Prostate gland (tissue), 2 donors: Measurements from ENCODE around the gene SLC6A20. TPM values are rescaled to one million over a fixed set of nuclear protein-coding genes. Genes with fewer than 3 reads are reported as not detected.

Source experiments
- DNase-seq: peaks from one replicate; pipeline ENCODE4 v3.0.0-alpha.2; 2019; ENCODE audit warnings: low spot score
- H3K27ac ChIP-seq, 2 donors: fragments of 200-600 bp; sonication (generic); 2 replicates each; pipeline ENCODE4 v1.5.1; 2017 to 2019
- H3K27me3 ChIP-seq: fragments of 200-600 bp; sonication (generic); replicated peaks from 2 replicates; pipeline ENCODE4 v1.5.1; 2019; ENCODE audit not compliant: insufficient read depth
- H3K36me3 ChIP-seq, 2 donors: fragments of 200-600 bp; sonication (generic); 1 replicate in 1 of 2; 2 replicates in 1 of 2; pipeline versions ENCODE4 v1.5.1 to v1.8.1; 2017 to 2019
- H3K4me1 ChIP-seq: fragments of 200-600 bp; sonication (generic); replicated peaks from 2 replicates; pipeline ENCODE4 v1.5.1; 2019
- H3K4me3 ChIP-seq, 2 donors: fragments of 200-600 bp; sonication (generic); 2 replicates each; pipeline ENCODE4 v1.5.1; 2017 to 2019
- H3K9me3 ChIP-seq: fragments of 200-600 bp; sonication (generic); 2 replicates; pipeline ENCODE4 v1.5.1; 2017
- POLR2A ChIP-seq: fragments of 450-650 bp; IDR thresholded peaks from one replicate; pipeline ENCODE4 v1.6.1; 2016; ENCODE audit warnings: antibody characterized with exemption, mild to moderate bottlenecking
- POLR2AphosphoS5 ChIP-seq: sonication (generic); formaldehyde crosslinking; IDR thresholded peaks from one replicate; pipeline ENCODE4 v1.6.1; 2017; ENCODE audit warnings: antibody characterized with exemption
- WGBS: methylation state at CpG from one replicate; pipeline ENCODE4 v1.1.5; 2018; 5-methylcytosine and 5-hydroxymethylcytosine counted together
- intact Hi-C: fragments of 100-400 bp; cut with DNase I; formaldehyde crosslinking; loops from one replicate; pipeline ENCODE4 v1.14.2; 2022
- total RNA-seq, 2 donors: library from RNA; depleted of rRNA; stranded (reverse); fragments of >200 nt; gene quantifications; one replicate each; pipeline ENCODE4 v1.1.0, GENCODE V29; 2016
- TF ChIP-seq, protein P1 (sequence below), 4 experiments: fragments of 200-600 bp in 2 of 4; fragments of 450-650 bp in 2 of 4; sonication (generic) in 2 of 4; IDR thresholded peaks; 1 replicate in 3 of 4; 2 replicates in 1 of 4; pipeline ENCODE4 v1.5.1; 2016 to 2019; ENCODE audit warnings: antibody characterized with exemption in 4 of 4, mild to moderate bottlenecking in 2 of 4, moderate library complexity in 2 of 4

Gene SLC6A20
- total RNA-seq, 2 donors from 2014 or later = 1.6 TPM; not detected in 1

DNA sequence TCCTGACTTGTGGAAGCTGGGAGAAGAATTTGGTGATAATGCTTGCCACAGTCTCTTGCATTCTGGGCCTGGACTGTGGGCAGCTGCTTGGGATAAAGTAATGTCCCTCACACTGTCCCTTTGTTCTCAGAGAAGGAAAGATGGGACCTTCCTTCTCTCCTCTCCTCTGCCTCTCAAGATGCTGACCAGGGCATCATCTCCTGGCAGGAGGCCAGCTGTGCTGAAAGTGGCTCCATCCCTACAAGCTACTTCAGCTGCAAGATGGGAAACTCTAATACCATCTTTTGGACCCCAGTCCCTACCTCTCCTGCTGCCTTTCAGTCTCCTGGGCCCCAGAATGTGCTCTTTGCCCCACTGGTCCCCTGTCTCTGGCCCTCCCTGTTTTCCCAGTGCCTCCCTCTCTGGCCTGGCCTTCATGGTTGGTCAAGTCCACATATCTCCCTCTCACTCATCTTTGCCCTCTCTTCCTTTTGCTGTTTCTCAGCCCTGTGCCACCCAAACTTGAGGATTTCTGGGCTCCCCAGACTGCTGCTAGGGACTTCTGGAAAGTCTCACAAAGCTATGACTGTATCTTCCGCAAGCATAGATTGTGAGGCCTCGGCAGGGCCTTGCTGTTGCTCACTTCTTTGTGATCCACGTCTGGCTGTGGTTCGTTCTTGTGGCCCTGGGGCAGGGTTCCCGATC, 7.1 kb upstream of the SLC6A20 start:
- 92% methylated on average over 5 of the region's 5 CpGs for WGBS
- Histone ChIP-seq H3K27me3 (no peaks in the 10 kb centered on the region), H3K4me3 (no peak overlapping the region), H3K4me1 (no peaks in the 10 kb centered on the region), H3K27ac (no peak overlapping the region), H3K9me3 (no peaks in the 10 kb centered on the region), H3K36me3 (no peaks in the 10 kb centered on the region)
- no peak for TF ChIP-seq POLR2AphosphoS5
- TF ChIP-seq POLR2A = no peak
- TF ChIP-seq, protein P1, sequence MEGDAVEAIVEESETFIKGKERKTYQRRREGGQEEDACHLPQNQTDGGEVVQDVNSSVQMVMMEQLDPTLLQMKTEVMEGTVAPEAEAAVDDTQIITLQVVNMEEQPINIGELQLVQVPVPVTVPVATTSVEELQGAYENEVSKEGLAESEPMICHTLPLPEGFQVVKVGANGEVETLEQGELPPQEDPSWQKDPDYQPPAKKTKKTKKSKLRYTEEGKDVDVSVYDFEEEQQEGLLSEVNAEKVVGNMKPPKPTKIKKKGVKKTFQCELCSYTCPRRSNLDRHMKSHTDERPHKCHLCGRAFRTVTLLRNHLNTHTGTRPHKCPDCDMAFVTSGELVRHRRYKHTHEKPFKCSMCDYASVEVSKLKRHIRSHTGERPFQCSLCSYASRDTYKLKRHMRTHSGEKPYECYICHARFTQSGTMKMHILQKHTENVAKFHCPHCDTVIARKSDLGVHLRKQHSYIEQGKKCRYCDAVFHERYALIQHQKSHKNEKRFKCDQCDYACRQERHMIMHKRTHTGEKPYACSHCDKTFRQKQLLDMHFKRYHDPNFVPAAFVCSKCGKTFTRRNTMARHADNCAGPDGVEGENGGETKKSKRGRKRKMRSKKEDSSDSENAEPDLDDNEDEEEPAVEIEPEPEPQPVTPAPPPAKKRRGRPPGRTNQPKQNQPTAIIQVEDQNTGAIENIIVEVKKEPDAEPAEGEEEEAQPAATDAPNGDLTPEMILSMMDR (IDR thresholded peaks at IDR 0.05) = no peak
- intact Hi-C loops = no loop called here
- DNase-seq = no peak

- DNase-seq = no peak
- no peaks in the 10 kb centered on the region for H3K36me3 ChIP-seq
- intact Hi-C loops = no loop called here
- WGBS = 93% methylated on average over 9 of the region's 9 CpGs
- TF ChIP-seq POLR2A (no peak), POLR2AphosphoS5 (no peak)
- TF ChIP-seq, protein P1 (IDR thresholded peaks at IDR 0.05) = no peak
- no peaks in the 10 kb centered on the region for H3K4me1 ChIP-seq
- H3K4me3 ChIP-seq = no peak overlapping the region
- H3K9me3 ChIP-seq = no peaks in the 10 kb centered on the region
- H3K27me3 ChIP-seq = no peaks in the 10 kb centered on the region
- no peak overlapping the region for H3K27ac ChIP-seq
These were observed 5.8 kb upstream of the SLC6A20 start for GRCh38 chr3:45802146-45802545.

- no peak overlapping the region for H3K4me3 ChIP-seq
- H3K9me3 ChIP-seq = no peaks in the 10 kb centered on the region
- no peaks in the 10 kb centered on the region for H3K36me3 ChIP-seq
- TF ChIP-seq, protein P1 (IDR thresholded peaks at IDR 0.05) = no peak
- TF ChIP-seq POLR2AphosphoS5 = no peak
- TF ChIP-seq POLR2A = no peak
- 62% methylated on average over 3 of the region's 4 CpGs for WGBS
- H3K27me3 ChIP-seq = no peaks in the 10 kb centered on the region
- H3K4me1 ChIP-seq = peaks cover 5% of the 10 kb centered on the region
- intact Hi-C loops = no loop called here
- no peak overlapping the region for H3K27ac ChIP-seq
- DNase-seq = no peak
These were observed 4.3 kb upstream of the SLC6A20 start for GRCh38 chr3:45800611-45801010.

DNA sequence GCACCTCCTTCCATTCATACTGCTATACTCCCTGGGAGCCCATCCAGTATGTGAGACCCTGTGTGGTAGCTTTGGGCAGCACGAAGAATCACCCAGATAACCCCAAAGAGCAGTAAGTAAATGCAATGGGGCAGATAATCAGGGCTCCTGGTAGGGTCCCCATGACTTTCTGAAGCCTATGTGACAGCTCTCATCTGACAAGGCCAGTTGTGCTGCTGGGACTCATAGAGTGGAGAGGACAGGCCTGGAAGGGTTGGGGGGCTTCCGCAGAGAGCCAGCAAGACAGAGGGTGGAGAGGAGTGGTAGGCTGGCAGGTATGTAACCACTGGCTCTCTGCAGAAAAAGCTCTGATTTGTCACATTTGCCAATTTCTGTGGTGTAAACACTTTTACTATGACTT, 3.2 kb upstream of the SLC6A20 start:
- DNase-seq = no peak
- Histone ChIP-seq H3K36me3 (no peaks in the 10 kb centered on the region), H3K9me3 (no peaks in the 10 kb centered on the region), H3K27ac (no peak overlapping the region), H3K4me3 (no peak overlapping the region), H3K4me1 (peaks cover 5% of the 10 kb centered on the region), H3K27me3 (no peaks in the 10 kb centered on the region)
- intact Hi-C loops = no loop called here
- 86% methylated on average over 2 of the region's 2 CpGs for WGBS
- no peak for TF ChIP-seq POLR2AphosphoS5
- TF ChIP-seq POLR2A = no peak
- TF ChIP-seq, protein P1 (IDR thresholded peaks at IDR 0.05) = no peak

DNA sequence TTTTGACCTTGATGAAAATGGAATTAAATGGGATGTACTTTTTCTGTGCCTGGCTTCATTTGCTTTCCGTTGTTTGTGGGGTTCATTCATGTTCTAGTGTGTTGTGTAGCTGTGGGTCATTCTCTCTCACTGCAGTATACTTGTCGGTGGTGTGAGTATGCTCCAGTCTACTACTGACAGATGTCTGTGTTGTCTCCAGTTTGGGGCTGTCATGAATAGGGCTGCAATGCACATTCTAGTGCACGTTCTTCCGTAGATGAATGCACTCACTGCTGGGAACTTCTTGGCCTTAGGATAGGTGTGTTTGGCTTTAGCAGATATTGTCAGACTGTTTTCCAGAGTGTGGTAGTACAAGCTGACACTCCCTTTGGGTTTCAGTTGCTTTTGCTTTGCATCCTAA, 1.7 kb upstream of the SLC6A20 start:
- no peak for DNase-seq
- H3K27me3 ChIP-seq = no peaks in the 10 kb centered on the region

More for the DNA sequence above, 1.7 kb upstream of the SLC6A20 start:
- Histone ChIP-seq H3K9me3 (no peaks in the 10 kb centered on the region), H3K36me3 (no peaks in the 10 kb centered on the region), H3K4me3 (no peak overlapping the region), H3K27ac (no peak overlapping the region), H3K4me1 (peaks cover 5% of the 10 kb centered on the region)
- no peak for TF ChIP-seq POLR2AphosphoS5
- TF ChIP-seq POLR2A = no peak
- TF ChIP-seq, protein P1 (IDR thresholded peaks at IDR 0.05) = no peak
- intact Hi-C loops = no loop called here
- WGBS = 87% methylated on average over 4 of the region's 4 CpGs
